ENCODE results near the gene MYL12B.
"Not testable (repeated sequence)": the region's sequence is repeated elsewhere in the genome, so short reads cannot be mapped to it uniquely, and the experiment has no call there.

DNA sequence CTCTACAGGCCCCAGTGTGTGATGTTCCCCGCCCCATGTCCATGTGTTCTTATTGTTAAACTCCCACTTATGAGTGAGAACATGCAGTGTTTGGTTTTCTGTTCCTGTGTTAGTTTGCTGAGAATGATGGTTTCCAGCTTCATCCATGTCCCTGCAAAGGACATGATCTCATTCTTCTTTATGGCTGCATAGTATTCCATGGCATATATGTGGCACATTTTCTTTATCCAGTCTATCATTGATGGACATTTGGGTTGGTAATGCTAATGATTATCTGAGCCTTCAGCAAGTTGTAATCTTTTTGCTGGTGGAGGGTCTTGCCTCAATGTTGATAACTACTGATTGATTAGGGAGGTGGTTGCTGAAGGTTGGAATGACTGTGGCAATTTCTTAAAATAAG, 53.4 kb downstream of the MYL12B start:
- TF ChIP-seq POLR2AphosphoS5 (IDR thresholded peaks at IDR 0.05; ENCODE audit: borderline replicate concordance, low read depth, low read length); EZH2 (IDR thresholded peaks at IDR 0.05); FOXP2 (optimal IDR thresholded peaks at IDR 0.05; ENCODE audit: control extremely low read depth, extremely low read length, insufficient read depth): not testable (repeated sequence)
